DMS153 (cell line): ENCODE measurements around the gene IMMP2L.

Source experiments
- DNase-seq: peaks from one replicate; lab custom pipeline; 2025; lab: John Stamatoyannopoulos, UW

The IMMP2L gene

DNA sequence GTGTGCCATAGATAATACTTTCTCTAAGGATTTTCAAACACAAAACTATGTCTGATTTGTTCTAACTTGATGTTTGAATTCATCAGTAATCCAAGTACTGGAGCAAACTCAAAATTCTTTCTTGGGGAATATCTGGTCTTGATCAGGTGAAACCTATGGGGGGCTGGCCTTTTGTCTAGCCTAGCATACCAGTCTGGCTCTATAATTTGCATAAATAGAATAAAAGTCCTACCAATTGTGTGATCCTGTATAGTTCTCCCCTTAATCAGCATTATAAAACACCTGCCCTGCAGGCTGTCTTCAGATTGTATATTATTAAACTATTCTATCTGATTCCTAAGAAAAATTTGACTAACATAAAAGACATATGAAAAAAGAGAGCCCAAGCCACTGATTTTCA, 705.2 kb downstream of the IMMP2L start:
- DNase-seq = no peak

DNA sequence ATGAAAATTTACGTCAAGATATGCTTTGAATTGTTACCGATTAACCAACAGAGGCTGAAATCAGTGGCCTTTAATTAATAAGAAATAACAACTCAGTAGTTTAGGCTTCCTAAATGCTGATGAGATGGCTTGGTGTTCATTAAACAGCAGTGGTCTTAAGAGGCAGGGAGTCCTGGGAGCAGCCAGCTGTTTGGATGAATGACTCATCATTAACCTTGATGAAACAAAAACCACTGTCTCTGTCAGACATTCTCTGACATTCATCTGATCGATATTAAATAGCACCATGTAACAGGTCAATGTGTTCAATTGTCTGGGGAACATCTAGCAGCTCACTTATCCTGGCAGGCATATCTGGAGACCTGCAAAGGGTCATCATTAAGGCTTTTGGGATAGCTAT, 705.6 kb downstream of the IMMP2L start:
- DNase-seq = no peak

DNA sequence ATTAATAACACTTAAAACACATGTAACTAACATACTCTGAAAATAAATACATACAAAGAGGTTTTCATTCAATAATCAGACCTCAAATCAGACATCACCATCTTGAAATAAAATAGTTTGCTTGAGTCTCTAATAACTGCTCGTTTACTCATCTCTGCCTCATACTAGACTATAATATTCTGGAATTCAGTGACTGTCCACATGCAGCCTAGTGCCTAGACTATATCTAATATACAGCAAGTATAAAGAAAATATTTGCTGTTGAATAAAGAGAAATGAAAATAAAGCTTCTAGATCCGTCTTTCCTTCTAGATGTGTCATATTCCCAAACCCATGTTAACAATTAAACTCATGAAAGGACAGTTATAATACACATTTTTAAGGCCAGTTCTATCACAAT, 707.6 kb downstream of the IMMP2L start:
- DNase-seq = no peak

DNA sequence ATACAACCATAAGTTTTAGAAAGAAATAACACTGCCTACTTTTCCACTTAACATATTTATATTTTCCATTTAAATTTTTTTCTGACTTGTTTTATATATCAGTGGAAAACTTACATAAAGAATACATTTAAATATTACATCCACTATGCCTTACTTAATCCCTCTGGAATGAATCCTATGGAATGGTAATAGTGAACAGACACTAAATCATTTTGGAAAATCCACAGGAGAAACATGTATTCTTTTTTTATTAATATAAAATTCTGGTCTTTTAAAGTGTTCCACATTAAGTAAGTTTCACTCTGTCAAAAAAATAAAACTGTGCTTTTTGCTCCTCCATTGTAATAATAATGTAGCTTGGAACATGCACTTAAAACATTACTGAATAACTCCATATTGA, 708.1 kb downstream of the IMMP2L start:
- DNase-seq = no peak

DNA sequence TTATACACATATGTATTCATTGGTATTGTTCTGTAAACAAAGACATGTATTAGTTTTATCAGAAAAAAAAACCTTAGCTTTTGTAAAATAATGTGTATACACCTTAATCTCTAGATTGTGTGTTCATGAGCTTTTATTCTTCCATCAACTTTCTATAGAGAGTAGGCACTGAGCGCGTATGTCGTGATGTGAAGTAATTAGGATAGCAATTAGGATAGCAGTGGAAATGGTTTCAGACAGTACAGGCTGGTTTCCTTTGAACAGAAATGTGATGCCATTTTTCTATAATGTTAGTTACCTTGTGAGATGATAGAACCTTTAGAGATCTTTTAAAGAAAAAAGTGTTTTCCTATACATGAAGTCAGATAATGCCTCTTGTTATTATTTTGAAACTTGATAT, 709.0 kb downstream of the IMMP2L start:
- DNase-seq = no peak

DNA sequence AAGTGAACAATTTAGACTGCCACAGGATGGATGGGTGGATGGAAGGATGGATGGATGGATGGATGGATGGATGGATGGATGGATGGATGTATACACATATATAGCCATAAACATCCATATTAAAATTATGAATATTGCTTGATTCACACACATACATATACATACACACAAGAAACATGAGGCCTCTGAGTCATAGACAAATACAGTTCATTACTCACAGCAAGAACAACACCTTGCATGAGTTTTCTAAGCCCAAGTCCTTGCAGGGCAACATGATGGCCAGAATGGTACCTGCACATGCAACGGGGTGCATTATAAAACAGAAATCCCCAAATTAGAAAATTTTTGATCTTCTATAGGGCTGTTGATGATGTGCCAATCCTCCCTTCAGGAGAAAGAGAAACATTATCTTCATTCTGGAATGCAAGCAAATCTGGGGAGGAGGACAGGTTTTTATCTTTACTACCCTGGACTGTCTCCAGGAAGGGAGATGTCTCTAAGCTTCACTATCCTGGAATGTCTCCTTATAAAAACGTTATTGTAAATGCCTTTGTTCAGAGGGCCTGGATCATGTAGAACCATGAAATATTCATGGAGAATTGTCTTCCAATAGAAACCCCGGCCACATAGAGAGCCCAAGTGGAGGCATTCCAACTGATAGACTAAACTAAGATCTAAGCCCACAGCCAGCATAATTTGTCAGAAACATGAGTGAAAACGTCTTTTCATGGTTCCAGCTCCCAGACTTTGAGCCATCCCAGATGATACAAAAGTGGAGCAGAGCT, 709.9 kb downstream of the IMMP2L start:
- DNase-seq = no peak

DNA sequence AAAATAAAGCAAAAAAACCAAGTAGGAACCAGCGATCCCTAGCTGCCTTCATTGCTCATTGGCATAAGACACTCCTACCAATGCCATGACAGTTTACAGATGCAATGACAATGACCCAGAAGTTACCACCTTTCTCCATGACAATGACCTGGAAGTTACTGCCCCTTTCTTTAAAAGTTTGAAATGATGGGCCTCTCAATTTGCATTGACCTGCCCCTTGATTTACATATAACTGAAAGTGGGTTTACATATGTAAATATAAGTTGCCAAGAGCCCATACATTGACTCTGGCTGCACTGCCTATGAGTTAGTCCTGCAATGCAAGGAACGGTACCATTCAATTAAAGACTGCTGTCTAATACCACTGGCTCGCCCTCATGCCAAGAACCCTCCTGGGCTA, 712.1 kb downstream of the IMMP2L start:
- DNase-seq = no peak

DNA sequence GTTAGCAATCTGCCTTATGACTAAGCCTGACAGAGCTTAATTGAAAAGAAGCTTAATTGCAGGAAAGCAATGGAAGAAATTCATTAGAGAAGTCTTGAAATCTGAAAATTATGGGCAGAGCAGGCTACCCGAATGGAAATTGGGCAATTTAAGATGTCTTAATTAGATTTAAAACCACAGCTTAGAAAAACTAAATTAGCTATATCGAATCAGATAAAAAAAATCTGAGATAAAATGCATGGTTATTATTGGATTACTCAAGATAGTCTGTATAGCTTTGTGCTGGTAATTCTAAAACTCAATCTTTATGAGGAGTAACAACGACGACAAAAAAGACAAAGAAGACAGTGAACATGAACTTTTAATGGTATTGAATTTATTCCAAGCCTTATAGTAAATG, 719.5 kb downstream of the IMMP2L start:
- DNase-seq = no peak

DNA sequence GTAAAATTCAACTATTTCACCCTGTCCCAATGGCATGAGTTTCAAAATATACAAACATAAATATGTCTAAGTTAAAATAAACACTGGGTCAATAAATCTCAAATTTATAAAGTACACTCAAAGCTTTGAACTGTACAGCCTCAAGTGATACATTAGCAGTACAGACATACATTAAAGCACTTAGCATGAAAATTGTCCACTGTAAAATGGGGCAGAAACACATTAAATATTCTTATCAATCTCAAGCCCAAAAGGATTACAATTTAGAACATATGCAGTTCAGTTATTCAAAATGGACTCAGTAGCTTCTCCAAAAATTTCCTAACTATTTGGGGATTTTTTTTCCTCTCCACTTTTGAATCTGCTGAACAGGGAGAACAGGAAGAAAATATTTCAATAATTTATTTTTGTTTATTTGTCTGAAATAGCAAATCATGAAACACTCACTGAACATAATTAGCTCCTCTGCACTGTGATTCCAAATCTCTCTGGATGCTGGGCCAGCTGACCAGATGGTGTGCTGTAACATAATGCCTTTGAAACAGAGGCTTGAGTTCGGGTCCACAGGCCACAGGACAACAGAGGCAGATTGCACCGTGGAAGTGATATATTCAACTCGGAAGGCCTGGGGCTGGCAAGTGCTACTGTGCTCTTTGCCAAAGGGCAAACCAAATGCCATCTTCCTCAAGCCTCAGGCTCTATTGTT, 720.3 kb downstream of the IMMP2L start:
- DNase-seq = no peak

DNA sequence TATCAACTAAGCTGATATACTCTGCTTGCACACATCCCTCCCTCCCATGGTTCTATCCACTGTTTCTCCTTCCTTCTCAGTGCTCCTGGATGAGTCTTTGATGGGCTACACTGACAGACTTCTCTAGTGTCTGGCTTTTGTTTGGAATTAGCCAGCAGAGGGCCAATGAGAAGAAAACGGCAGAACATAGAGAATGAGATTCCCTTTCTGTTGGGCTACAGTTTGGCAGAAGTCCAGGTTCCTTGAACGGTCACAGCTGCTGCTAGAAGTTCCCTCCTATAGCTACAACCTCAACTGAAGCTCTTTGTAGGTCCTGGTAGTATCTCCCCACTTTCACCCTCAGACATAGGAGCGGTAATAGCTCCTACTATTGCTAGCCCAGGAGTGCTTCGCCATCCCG, 722.4 kb downstream of the IMMP2L start:
- peak; percentile 76 for DNase-seq

DNA sequence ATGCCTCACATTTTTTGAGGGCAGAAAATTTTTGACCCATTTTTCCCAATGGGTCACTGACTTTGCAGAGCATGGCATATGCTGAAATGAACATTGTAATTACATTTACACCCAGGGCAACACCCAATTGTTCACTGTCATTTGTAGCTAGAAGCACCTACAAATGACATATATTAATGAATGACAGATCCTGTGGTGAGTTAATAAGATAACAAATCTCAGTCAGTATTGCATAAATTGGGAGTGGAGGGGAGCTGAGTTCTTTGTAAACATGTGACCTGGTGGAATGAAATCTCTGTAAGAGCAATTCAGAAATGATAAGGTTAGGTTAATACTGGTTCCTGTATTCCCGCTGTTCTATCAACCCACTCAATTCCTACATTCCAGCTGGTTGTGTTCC, 726.4 kb downstream of the IMMP2L start:
- no peak for DNase-seq

DNA sequence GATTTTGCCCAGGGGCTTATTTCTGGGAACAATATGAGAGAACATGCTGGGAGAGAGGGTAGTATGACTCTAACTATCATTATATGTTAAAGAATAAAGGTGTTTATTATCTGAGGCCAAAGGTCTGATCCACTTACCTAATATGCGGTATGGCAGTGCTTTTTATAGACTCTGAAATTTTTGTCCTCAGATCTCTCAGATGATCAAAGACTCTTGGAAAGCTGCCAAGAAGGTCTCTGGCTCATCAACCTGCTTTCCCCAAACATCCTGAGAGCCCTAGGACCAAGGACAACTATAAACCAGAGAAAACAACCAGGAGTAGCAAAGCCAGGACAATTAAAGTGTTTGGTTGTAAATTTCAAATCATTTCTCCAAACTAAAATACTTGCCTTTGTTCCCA, 727.1 kb downstream of the IMMP2L start:
- peak; percentile 75 for DNase-seq

DNA sequence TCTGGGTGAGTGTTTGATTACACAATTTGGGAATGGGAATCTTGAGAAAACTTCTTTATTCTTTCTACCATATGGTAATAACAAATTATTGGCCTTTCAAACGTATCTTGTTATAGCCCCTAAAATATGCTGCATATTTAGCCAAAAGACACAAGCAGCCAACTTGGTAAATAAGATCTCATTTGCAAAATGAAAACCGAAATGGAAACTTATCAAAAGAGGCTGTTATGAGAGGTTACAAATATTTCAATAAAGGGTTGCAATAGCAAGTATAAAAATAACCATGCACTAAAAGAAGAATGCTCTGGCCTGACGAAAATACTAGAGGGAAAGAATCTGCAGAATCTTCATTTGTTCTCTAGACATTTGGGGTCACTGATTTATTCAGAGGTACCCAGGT, 730.9 kb downstream of the IMMP2L start:
- no peak for DNase-seq

DNA sequence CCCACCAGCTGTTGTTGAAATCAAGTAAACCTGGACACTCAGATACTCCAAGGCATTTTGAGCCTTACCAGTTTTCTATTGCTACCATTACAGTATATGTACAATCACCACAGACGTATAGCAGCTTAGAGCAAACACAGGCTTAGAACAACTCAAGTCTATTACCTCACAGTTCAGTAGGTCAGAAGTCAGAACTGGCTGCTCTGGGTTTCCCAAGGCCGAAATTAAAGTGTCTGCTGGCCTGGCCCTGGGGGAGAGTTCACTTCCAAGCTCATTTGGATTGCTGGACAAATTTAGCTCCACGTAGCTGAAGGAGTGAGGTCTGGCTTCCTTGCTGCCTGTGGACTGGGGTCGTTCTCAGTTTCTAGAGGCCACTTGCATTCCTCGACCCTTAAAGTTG, 731.5 kb downstream of the IMMP2L start:
- no peak for DNase-seq

DNA sequence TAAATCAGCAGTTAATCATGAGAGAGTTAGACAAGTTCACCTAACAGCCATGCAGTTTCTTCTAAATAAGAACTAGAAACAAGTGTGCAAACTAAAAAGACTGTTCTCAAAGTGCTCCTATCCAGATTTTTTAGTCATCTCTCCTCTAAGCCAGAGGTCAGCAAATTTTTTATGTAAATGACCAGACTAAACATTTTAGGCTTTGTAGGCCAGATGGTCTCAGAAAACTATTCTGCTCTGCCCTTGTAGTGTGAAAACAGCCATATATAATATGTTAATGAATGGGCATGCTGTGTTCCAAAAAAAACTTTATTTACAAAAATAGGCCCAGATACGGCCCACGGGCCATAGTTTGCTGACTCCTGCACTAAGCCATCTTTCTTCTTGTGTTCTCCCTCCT, 734.4 kb downstream of the IMMP2L start:
- DNase-seq = no peak

DNA sequence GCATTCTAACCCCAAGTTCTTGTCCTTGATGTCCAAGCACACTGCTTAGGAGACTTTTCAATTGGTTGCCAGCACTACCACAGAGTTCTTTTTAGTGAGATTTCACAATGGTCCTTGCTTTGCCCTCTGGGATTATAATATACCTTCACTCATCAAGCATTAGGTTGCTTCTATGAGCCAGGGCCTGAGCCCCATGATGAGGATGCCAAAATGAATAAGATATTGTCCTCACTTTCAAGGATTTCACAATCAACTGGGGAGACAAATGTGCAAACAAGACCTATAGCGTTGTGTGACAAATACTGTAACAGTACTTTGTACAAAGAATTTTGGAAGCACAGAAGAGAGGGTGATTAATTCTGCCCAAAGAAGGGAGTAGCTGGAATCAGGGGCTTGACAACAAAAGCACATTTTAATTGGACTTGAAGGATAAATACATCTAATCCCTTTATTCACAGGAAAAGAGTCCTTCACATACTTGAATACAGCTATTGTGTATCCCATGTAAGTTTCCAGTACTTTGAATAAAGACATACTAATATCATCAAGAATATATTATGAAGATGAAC, 734.9 kb downstream of the IMMP2L start:
- no peak for DNase-seq

DNA sequence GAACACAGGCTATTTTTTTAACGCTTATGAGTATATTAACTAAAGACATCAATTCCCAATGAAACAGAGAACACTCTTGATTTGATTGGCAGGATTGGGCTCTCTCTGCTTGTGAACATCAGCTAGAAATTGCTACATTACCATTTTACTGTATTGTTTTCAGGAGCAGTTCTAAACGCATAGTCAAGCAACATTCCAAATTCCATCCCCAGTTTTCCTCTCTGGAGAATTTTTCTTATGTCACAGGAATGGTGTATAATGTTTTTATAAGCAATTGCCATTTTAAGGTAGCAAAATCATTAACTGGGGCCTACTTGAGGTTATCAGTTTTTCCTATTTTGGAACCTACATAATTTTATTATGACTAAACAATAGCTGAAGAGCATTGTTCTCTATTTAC, 748.3 kb downstream of the IMMP2L start:
- no peak for DNase-seq

DNA sequence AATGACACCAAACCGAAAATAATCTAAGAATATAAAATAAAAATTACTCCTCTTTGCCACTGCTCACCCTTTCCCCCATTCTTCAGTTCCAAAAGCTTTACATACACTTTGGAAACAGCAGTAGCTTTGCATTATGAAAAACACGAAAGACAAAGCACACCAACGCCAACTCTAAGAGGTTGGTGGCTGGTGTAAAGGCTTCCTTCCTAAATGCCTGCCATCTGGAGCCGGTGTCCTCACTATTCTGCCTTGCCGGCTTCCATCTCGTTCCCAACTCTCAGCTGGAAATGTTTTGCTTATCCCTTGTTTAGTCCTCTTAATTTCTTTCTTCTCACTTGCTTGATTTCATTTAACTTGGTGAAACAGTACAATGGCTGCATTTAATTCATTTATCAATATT, 752.5 kb downstream of the IMMP2L start:
- DNase-seq = no peak

DNA sequence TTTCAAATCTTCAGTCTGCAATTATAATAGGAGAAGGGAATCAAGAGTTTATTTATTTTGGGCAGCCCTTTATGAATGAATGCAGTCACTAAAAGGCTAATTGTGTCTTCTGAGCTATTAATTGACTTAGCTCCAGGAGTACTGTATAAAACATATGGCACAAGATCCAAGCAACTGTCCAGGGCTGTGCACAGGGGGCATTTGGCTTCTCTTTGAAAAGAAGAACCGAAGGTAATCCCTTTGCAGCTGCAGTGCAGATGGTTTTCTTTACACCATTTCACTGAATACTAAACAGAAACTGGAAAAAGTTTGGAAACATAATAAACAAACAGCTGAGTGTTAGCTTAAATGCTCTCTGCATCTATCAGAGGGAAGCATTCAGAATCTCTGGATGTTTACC, 753.9 kb downstream of the IMMP2L start:
- no peak for DNase-seq

DNA sequence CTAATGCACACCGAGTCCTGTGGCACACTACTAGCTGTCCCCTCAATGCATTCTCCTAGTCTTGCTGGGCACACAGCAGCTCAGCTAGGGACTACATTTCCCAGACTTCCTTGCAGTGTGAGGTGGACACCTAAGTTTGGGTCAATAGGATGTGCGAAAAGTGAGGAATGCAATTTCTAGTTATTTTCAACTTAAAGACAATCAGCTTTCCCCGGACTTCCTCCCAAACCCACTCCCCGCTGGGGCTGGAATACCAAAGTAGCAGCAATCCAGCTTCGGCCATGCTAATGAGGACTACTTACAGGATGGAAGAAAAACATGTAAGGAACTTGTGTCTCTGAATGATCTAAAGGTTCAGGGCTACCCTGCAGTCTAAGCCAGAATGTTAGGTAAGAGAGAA, 757.8 kb downstream of the IMMP2L start:
- DNase-seq = no peak

DNA sequence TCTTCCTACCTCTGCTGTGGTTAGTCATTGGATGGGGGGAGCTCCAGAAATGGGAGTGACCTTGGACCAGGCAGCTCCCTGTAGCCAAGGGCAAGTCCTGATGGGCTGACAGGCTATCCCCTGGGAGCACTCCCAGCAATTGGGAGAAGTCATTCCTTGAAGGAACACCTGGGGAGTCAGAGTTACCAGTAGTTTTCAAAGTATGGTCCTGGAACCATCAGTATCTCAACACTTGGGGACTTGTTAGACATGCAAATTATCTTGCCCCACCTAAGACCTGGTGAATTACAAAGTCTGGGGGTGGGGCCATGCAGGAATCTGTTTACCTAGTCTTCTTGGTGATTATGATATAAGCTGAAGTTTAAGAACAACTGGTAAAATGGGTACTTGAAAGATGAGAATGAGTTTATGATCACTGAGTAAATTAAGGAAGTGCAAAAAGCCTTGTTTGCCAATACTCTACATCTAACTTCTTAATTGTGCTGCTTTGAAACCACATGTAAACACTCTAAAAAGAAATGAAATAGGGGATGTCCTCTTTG, 758.6 kb downstream of the IMMP2L start:
- no peak for DNase-seq

DNA sequence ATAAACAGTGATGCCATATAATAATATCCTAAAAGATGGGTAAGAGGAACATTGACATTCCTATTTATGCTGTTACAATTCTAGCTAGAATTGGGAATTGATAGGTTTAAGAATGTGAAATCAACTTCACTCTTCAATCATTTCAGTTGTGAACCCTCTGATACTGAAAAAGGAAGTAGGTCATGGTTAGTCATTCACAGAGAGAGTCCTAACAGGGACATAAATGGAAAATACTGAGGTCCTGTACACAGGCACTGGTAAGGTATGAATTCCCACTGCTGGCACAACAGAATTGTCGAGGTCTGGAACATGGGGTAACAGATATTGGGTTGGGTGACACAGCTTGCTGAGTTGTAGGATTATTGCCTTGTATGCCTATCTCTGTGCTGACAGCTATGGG, 760.8 kb downstream of the IMMP2L start:
- DNase-seq = no peak

DNA sequence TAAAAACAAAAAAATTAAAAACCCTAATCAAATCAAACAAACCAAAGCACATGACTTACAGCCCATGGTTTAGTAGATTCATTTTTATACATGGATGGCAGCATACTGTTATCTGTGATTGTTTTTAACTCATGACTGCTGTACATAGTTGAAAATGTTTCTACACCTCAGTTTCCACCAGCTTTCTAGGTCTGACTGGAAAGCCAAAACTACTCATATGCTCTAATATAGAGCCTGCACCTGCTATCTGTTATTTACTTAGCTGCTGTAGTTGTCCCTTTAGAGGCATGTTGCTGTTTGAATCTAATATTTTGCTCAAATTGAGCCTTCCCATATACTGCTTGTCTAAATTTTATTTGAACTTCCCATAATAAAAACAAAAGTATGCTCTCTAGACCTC, 761.3 kb downstream of the IMMP2L start:
- no peak for DNase-seq
